GM13976 (cell line): Measurements from ENCODE around the gene DNASE1L3.

ENCODE experiments used
- DNase-seq: peaks from one replicate; pipeline ENCODE4 v3.0.0; 2012; ENCODE audit warnings: low spot score
- CTCF ChIP-seq: IDR thresholded peaks from 2 replicates; pipeline ENCODE4 v1.5.1; 2012; ENCODE audit warnings: borderline replicate concordance, mild to moderate bottlenecking; ENCODE audit not compliant: insufficient read depth; ENCODE audit errors: extremely low read depth, missing control alignments, control extremely low read depth
- in situ Hi-C: fragments of 300-500 bp; cut with MboI; formaldehyde crosslinking; loops from one replicate; pipeline ENCODE4 v1.12.0; 2022; ENCODE audit warnings: low sequenced_read_pairs, mixed read lengths, inconsistent platforms; ENCODE audit not compliant: unreplicated experiment

DNASE1L3 gene

GRCh38 chr3:58184982-58185360 is 25.8 kb downstream of the DNASE1L3 start:
- in situ Hi-C loops: loop anchor here (5.0 to 10.0 kb wide), 3 partner anchors 37 to 350 kb away; partner anchors contain the start of gene ACOX2
- TF ChIP-seq CTCF: no peak

GRCh38 chr3:58184309-58184981 is 26.3 kb downstream of the DNASE1L3 start:
- DNase-seq: no peak
- in situ Hi-C loops: loop anchor here (10.0 kb wide), 1 partner anchor 350 kb away; the partner anchor contains the start of gene ACOX2
- no peak for TF ChIP-seq CTCF

More at GRCh38 chr3:58184982-58185360, 25.8 kb downstream of the DNASE1L3 start:
- DNase-seq: no peak

GRCh38 chr3:58183891-58184290 is 26.9 kb downstream of the DNASE1L3 start:
- in situ Hi-C loops: loop anchor here (10.0 kb wide), 1 partner anchor 351 kb away; the partner anchor contains the start of gene ACOX2
- DNase-seq: no peak
- TF ChIP-seq CTCF: no peak

- no peak for TF ChIP-seq CTCF
- in situ Hi-C loops: loop anchor here (10.0 kb wide), 1 partner anchor 352 kb away; the partner anchor contains the start of gene ACOX2
- no peak for DNase-seq
Measured at GRCh38 chr3:58183221-58183620, 27.6 kb downstream of the DNASE1L3 start.

- in situ Hi-C loops: loop anchor here (10.0 kb wide), 1 partner anchor 354 kb away; the partner anchor contains the start of gene ACOX2
- TF ChIP-seq CTCF: no peak
- no peak for DNase-seq
Measured at GRCh38 chr3:58180940-58181587, 29.7 kb downstream of the DNASE1L3 start.

GRCh38 chr3:58180099-58180880 is 30.5 kb downstream of the DNASE1L3 start:
- in situ Hi-C loops: loop anchor here (10.0 kb wide), 1 partner anchor 355 kb away; the partner anchor contains the start of gene ACOX2
- no peak for TF ChIP-seq CTCF
- DNase-seq: no peak
